Parathyroid adenoma (tissue), 2 donors: ENCODE measurements around the gene FMNL1.

Source experiments
- H2AFZ ChIP-seq: fragments of 300-600 bp; sonication (generic); one replicate; pipeline ENCODE4 v1.7.0; 2017; ENCODE audit warnings: antibody characterized with exemption, mild to moderate bottlenecking
- H3K27ac ChIP-seq: fragments of 300-600 bp; sonication (generic); one replicate; pipeline ENCODE4 v1.7.0; 2017
- H3K27me3 ChIP-seq: fragments of 300-600 bp; sonication (generic); one replicate; pipeline ENCODE4 v1.7.0; 2017; ENCODE audit warnings: low read length; ENCODE audit not compliant: control insufficient read depth, insufficient read depth
- H3K36me3 ChIP-seq: fragments of 300-600 bp; sonication (generic); one replicate; pipeline ENCODE4 v1.7.0; 2017; ENCODE audit warnings: low read length; ENCODE audit not compliant: control insufficient read depth, insufficient read depth
- H3K4me1 ChIP-seq: fragments of 300-600 bp; sonication (generic); one replicate; pipeline ENCODE4 v1.7.0; 2017; ENCODE audit warnings: control low read depth
- H3K4me2 ChIP-seq: fragments of 300-600 bp; sonication (generic); one replicate; pipeline ENCODE4 v1.7.0; 2017; ENCODE audit warnings: low read length
- H3K4me3 ChIP-seq: fragments of 300-600 bp; sonication (generic); one replicate; pipeline ENCODE4 v1.7.0; 2017; ENCODE audit warnings: low read depth, low read length
- H3K79me2 ChIP-seq: fragments of 300-600 bp; sonication (generic); one replicate; pipeline ENCODE4 v1.7.0; 2017; ENCODE audit warnings: control low read depth
- H3K9ac ChIP-seq: fragments of 300-600 bp; sonication (generic); one replicate; pipeline ENCODE4 v1.7.0; 2017; ENCODE audit warnings: mild to moderate bottlenecking
- H3K9me3 ChIP-seq: fragments of 300-600 bp; sonication (generic); one replicate; pipeline ENCODE4 v1.7.0; 2017; ENCODE audit warnings: low read length; ENCODE audit not compliant: control insufficient read depth
- TF ChIP-seq, protein P1 (sequence below): fragments of 300-600 bp; sonication (generic); IDR thresholded peaks from one replicate; pipeline ENCODE4 v1.7.0; 2017; ENCODE audit warnings: antibody characterized with exemption, mild to moderate bottlenecking
- donor health status: primary hyperparathyroidism.

FMNL1 gene

DNA sequence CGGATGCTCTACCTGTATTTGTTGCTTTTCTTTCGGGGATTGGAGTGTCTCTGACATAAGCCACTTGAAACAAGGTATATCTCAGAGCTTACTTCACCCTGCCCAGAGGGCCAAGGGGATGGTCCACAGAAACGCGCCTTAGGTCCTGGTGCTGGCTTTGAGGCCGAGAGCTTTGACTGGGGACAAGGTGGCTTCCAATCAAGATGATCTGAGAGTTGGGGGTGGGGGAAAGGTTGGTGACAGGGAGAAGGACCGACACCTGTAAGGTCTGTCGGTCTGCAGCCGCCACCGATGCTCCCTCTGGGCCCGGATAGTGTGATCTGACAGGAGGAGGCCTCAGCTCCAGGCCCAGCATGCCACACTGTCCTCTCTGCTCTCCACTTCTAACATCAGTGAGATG is 62.0 kb downstream of the FMNL1 start:
- Histone ChIP-seq H2AFZ (no peak overlapping the region), H3K79me2 (no peaks in the 10 kb centered on the region), H3K36me3 (no peaks in the 10 kb centered on the region), H3K27me3 (no peaks in the 10 kb centered on the region), H3K9me3 (no peaks in the 10 kb centered on the region), H3K4me3 (no peak overlapping the region), H3K27ac (no peak overlapping the region), H3K4me2 (no peak overlapping the region), H3K4me1 (peaks cover 16% of the 10 kb centered on the region), H3K9ac (no peak overlapping the region)
- TF ChIP-seq, protein P1, sequence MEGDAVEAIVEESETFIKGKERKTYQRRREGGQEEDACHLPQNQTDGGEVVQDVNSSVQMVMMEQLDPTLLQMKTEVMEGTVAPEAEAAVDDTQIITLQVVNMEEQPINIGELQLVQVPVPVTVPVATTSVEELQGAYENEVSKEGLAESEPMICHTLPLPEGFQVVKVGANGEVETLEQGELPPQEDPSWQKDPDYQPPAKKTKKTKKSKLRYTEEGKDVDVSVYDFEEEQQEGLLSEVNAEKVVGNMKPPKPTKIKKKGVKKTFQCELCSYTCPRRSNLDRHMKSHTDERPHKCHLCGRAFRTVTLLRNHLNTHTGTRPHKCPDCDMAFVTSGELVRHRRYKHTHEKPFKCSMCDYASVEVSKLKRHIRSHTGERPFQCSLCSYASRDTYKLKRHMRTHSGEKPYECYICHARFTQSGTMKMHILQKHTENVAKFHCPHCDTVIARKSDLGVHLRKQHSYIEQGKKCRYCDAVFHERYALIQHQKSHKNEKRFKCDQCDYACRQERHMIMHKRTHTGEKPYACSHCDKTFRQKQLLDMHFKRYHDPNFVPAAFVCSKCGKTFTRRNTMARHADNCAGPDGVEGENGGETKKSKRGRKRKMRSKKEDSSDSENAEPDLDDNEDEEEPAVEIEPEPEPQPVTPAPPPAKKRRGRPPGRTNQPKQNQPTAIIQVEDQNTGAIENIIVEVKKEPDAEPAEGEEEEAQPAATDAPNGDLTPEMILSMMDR, result no peak

DNA sequence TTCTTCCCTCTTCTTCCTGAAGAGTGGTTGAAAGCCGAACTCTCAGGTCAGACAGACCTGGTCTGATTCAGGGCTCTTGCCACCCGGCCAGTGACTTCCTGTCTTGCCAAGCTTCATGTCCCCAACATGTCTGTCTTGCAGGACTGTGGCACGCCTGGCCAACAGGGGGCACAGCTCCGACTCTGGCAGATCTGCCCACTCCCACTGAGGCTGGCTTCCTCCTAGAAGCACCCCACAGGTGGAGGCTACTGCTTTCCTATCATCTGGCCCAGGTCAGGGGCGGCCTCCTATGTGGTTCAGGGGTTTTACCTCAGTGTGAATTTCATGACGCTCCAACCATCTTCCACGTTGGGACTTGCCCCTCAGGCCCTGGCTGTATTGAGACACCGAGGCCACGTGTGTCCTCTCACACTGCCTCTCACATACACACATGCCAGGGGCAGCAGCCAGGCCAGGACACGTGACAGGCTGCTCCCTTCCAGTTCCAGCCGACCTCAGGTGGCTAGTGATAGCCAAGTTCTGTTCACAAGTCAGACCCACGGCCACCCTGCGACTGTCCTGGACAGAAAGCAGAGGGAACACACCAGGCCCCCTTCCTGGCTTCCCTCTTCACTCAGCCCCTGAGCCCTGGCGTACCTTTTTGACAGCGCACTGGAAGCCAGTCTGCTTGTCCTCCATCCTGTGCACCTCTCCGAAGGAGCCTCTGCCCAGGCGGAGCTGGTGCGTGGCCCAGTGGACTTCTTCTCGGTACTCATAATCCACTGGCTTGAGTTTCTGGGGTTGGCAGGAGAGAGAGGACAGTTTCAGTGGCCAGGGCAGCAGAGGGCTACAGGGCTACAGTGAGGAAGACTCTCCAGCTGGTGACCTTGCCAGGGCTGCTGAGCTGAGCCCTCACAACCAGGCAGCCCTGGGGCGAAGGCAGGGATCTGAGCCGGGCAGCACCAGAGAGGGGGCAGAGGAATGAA is 62.8 kb downstream of the FMNL1 start:
- Histone ChIP-seq H3K4me3 (no peak overlapping the region), H3K4me1 (peaks cover 22% of the 10 kb centered on the region), H3K36me3 (no peaks in the 10 kb centered on the region), H3K4me2 (no peak overlapping the region), H3K27me3 (no peaks in the 10 kb centered on the region), H3K27ac (no peak overlapping the region), H2AFZ (no peak overlapping the region), H3K9me3 (no peaks in the 10 kb centered on the region), H3K9ac (no peak overlapping the region), H3K79me2 (no peaks in the 10 kb centered on the region)
- TF ChIP-seq, protein P1, result no peak

DNA sequence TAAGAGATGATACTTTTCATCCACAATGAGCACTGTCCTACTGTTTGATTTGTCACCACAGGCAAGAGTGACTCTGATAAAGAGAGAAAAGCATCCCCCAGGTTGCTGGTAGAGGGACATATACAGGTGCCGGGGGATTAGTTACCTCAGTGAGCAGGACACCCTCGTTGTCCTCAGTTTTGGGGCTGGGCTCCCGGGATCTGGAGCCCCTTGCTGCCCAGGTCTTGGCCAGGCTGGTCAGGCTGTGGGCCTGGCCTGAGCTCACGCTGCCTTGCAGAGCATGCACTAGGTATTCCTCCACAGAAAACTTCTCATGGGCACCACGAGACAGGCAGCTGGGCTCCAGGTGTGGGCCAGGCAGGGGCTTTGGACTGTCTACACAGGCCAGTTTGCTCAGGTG is 64.6 kb downstream of the FMNL1 start:
- Histone ChIP-seq H3K9me3 (no peaks in the 10 kb centered on the region), H3K4me1 (peaks cover 33% of the 10 kb centered on the region), H3K27me3 (no peaks in the 10 kb centered on the region), H3K27ac (no peak overlapping the region), H3K36me3 (no peaks in the 10 kb centered on the region), H3K79me2 (peaks cover 6% of the 10 kb centered on the region), H3K4me3 (no peak overlapping the region), H3K4me2 (no peak overlapping the region), H3K9ac (no peak overlapping the region), H2AFZ (no peak overlapping the region)
- TF ChIP-seq, protein P1, result no peak

DNA sequence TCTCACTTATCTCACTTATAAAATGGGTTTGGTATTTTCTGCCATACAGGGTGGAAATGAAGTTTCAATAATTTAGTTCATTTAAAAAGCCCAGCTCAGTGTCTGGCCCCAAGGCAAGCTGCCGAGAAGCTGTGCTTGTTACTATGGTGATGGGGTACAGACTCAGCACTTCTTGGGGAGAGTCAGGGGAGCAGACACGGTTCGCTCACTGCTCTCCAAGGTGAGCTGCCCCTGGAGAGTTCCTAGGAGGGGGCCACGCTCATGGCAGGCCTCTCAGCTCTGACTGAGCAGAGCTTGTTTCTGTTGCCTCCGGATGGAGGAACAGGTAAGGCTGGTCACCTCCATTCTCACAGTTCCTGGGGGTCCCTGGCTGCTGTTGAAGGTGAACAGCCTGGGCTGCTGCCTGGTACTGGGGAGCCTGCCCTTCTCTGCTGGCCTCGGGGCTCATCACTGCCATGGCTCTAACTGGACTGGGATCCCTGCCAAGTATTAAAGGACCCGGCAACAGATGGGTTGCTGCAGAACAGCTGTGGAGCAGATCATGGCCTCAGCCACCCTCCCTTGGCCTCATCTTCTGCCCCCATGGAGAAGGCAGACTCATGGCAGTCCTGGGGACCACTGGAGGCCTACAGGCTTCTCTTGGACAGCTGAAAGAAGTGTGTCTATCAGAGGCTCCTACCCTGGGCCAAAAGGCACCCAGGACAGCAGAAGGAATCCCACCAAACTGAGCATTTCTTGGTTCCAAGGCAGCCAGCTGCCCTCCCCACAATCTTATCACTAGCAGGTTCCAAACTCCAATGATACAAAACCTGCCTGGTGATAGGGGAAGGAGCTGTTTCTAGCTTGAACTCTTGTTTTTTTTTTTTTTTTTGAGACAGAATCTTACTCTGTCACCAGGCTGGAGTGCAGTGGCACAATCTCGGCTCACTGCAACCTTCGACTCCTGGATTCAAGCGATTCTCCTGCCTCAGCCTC is 66.1 kb downstream of the FMNL1 start:
- Histone ChIP-seq H3K4me2 (peak overlapping the region; percentile 21), H3K27ac (no peak overlapping the region), H3K4me1 (peaks cover 45% of the 10 kb centered on the region), H3K9me3 (no peaks in the 10 kb centered on the region), H3K79me2 (peaks cover 11% of the 10 kb centered on the region), H2AFZ (no peak overlapping the region), H3K27me3 (no peaks in the 10 kb centered on the region), H3K36me3 (no peaks in the 10 kb centered on the region), H3K9ac (no peak overlapping the region), H3K4me3 (no peak overlapping the region)
- TF ChIP-seq, protein P1, result no peak
